OCI-LY1 (cell line): ENCODE measurements around the gene CCDC91.

Experiments
- EZH2 ChIP-seq: fragments of 200-600 bp; sonication (generic), shearing (Covaris generic); IDR thresholded peaks from 2 replicates; pipeline ENCODE4 v1.8.0; 2017; ENCODE audit warnings: borderline replicate concordance, mixed run types, mild to moderate bottlenecking, antibody characterized with exemption, low read length, moderate library complexity, mixed read lengths
- TF ChIP-seq, protein P1 (sequence below): fragments of 200-600 bp; sonication (generic), shearing (Covaris generic); IDR thresholded peaks from 2 replicates; pipeline ENCODE4 v1.5.1; 2017; ENCODE audit warnings: mild to moderate bottlenecking, antibody characterized with exemption, low read length, moderate library complexity, mixed read lengths

DNA sequence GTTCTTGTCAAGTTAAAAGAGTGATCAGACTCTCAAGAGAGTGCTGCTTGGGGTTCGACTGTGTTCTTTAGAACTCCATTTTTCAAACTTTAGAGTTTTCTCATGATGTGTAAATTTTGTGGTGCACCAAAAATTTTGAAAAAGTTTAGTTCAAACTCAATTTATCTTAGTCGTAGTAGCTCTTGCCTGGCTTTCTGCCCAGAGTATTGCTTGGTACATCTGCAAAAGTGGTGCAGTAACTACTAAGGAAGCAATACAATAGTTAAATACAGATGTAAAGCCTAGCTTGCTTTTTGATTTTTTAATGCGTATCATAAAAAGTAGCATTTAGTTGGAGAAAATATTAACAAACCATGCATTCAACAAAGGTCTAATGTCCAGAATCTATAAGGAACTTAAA, 9.5 kb upstream of the CCDC91 start:
- TF ChIP-seq EZH2 = no peak
- TF ChIP-seq, protein P1, sequence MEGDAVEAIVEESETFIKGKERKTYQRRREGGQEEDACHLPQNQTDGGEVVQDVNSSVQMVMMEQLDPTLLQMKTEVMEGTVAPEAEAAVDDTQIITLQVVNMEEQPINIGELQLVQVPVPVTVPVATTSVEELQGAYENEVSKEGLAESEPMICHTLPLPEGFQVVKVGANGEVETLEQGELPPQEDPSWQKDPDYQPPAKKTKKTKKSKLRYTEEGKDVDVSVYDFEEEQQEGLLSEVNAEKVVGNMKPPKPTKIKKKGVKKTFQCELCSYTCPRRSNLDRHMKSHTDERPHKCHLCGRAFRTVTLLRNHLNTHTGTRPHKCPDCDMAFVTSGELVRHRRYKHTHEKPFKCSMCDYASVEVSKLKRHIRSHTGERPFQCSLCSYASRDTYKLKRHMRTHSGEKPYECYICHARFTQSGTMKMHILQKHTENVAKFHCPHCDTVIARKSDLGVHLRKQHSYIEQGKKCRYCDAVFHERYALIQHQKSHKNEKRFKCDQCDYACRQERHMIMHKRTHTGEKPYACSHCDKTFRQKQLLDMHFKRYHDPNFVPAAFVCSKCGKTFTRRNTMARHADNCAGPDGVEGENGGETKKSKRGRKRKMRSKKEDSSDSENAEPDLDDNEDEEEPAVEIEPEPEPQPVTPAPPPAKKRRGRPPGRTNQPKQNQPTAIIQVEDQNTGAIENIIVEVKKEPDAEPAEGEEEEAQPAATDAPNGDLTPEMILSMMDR = no peak
